Heart left ventricle (tissue), 16 donors: Measurements from ENCODE around the gene CDH11. TPM values are rescaled to one million over a fixed set of nuclear protein-coding genes. Genes with fewer than 3 reads are reported as not detected.

Source experiments
- ATAC-seq, 4 donors: fragments of 200-7000 bp; cut with Tn5 transposase; one replicate each; pipeline ENCODE4 v1.9.1; 2020 to 2022; ENCODE audit warnings: moderate library complexity in 4 of 4, mild to moderate bottlenecking in 3 of 4, moderate number of reproducible peaks in 1 of 4
- DNase-seq, 5 donors: peaks; one replicate each; pipeline ENCODE4 v3.0.0-alpha.2; 2020
- H3K27ac ChIP-seq, 12 donors: fragments of 200-600 bp; sonication (generic) in 4 of 12; one replicate each; pipeline versions ENCODE4 v1.5.0 to v1.8.0; 2016 to 2022; ENCODE audit warnings: mild to moderate bottlenecking in 2 of 12
- H3K27me3 ChIP-seq, 9 donors: fragments of 200-600 bp; sonication (generic) in 2 of 9; one replicate each; pipeline versions ENCODE4 v1.5.1 to v1.8.0; 2016 to 2022; ENCODE audit warnings: mild to moderate bottlenecking in 3 of 9
- H3K36me3 ChIP-seq, 9 donors: fragments of 200-600 bp; sonication (generic) in 2 of 9; one replicate each; pipeline versions ENCODE4 v1.5.0 to v1.8.0; 2018 to 2022; ENCODE audit warnings: mild to moderate bottlenecking in 2 of 9
- H3K4me1 ChIP-seq, 12 donors: fragments of 200-600 bp; sonication (generic) in 4 of 12; one replicate each; pipeline versions ENCODE4 v1.5.0 to v1.8.0; 2016 to 2022; ENCODE audit warnings: mild to moderate bottlenecking in 3 of 12
- H3K4me3 ChIP-seq, 12 donors: fragments of 200-600 bp; sonication (generic) in 4 of 12; one replicate each; pipeline versions ENCODE4 v1.5.0 to v1.8.0; 2017 to 2022; ENCODE audit warnings: mild to moderate bottlenecking in 9 of 12, moderate library complexity in 4 of 12
- H3K9me3 ChIP-seq, 12 donors: fragments of 200-600 bp; sonication (generic) in 4 of 12; one replicate each; pipeline versions ENCODE4 v1.5.0 to v1.8.0; 2016 to 2022; ENCODE audit warnings: mild to moderate bottlenecking in 1 of 12
- POLR2A ChIP-seq, 2 donors: fragments of 450-650 bp; IDR thresholded peaks; one replicate each; pipeline ENCODE4 v1.6.1; 2017; ENCODE audit warnings: antibody characterized with exemption in 2 of 2, mild to moderate bottlenecking in 2 of 2, moderate library complexity in 2 of 2
- WGBS, 4 donors: extraction: QIAGEN DNeasy Blood & Tissue Kit in 2 of 4; methylation state at CpG; one replicate each; pipeline versions ENCODE4 v1.1.5 to v1.1.7; 2013 to 2018; 5-methylcytosine and 5-hydroxymethylcytosine counted together
- intact Hi-C, 10 donors: fragments of 100-400 bp; cut with DNase I; formaldehyde crosslinking; loops; one replicate each; pipeline versions ENCODE4 v1.11.1 to v1.14.2; 2022
- polyA plus RNA-seq, 2 donors: library from polyadenylated mRNA; stranded (reverse); fragments of 200-250 nt; gene quantifications; one replicate each; pipeline ENCODE4 v1.2.3, GENCODE V29; 2013
- total RNA-seq, 9 donors: library from RNA; depleted of rRNA in 2 of 9; stranded (reverse); fragments of >200 nt in 2 of 9; fragmentation: NEBNext Ultra II Directional in 3 of 9; extraction: Animal tissue kit (Norgen Biotek cat#: 25700) in 3 of 9; gene quantifications; one replicate each; pipeline versions ENCODE4 v1.1.0 to v1.2.4, GENCODE V29; 2016 to 2023
- TF ChIP-seq, protein P1 (sequence below), 12 donors: fragments of 200-600 bp; sonication (generic) in 4 of 12; IDR thresholded peaks; one replicate each; pipeline versions ENCODE4 v1.5.0 to v1.8.0; 2018 to 2022; ENCODE audit warnings: antibody characterized with exemption in 12 of 12, mild to moderate bottlenecking in 5 of 12
- donor health status: ischemic (EF 13 %, LVEDD 7.1; RV severe dilation, severe dysfunction).
- donor health status: healthy with polysubstance abuse.
- donor health status: DM: no; HTN: yes; CAD: no.
- donor health status: DM: no; HTN: no; CAD: no.
- donor health status: ischemic (EF 25% LVEDD 6.9; RV normal size, moderate dysfunction).
- donor health status: ischemic (EF 25% LVEDD 5.7; RV mildly dilated, moderate dysfunction).
- donor health status: healthy.
- donor health status: DM: yes; HTN: yes; CAD: no.
- donor health status: ischemic (EF 35%, LVEDD 5.7; RV mildly dilated, moderate dysfunction).
- donor health status: nonischemic (EF 11% LVEDD 7.7; RV severe dilation, severe dysfunction).
- donor health status: DM: yes; HTN: yes; CAD: no.
- donor health status: PGD.
- donor health status: ischemic (EF 29% LVEDD 5.4; RV normal size, mild dysfunction).
- donor health status: nonischemic (EF 23%, LVEDD 6.1; RV moderate dilation, normal function).

The CDH11 gene
- total and polyA plus RNA-seq, 11 donors, result 1.4 to 37.1 (median 7.4) TPM

DNA sequence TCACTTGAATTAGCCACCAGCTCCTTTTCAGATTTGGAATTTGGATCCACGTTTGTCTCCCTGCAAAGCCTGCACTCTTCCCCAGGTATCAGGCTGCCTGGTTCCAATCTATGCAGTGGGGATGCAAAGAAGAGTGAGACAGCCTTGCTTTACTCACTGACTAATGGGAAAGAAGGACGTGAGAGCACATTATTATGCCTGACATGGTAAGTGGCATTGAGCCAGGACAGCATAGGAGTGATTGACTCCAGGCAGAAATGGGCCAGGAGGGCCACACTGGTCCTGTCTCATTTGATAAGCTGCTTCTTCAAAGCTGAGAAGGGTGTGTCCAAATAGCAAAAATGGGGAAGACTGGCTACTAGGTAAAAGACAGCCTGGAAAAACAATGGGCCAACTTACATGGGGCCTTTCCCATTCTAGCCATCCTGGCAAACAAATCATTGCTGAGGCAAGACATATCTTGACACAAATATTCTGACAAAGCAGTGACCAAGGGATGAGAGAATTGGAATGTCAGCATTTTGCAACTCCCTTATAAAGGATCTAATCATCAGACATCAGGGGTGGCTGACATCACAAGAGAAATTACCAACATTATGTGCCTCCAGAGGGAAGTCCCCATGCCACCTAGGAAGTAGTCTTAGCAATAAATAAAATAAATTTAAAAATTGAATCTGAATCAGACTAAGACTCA lies 38.6 kb downstream of the CDH11 start:
- no peaks in the 10 kb centered on the region for H3K36me3 ChIP-seq
- DNase-seq (no peak), ATAC-seq (no peak)
- no peaks in the 10 kb centered on the region for H3K27me3 ChIP-seq
- intact Hi-C loops, result no loop called here
- H3K4me3 ChIP-seq, result no peak overlapping the region
- H3K9me3 ChIP-seq, result no peaks in the 10 kb centered on the region
- no peak overlapping the region for H3K27ac ChIP-seq
- TF ChIP-seq, protein P1, sequence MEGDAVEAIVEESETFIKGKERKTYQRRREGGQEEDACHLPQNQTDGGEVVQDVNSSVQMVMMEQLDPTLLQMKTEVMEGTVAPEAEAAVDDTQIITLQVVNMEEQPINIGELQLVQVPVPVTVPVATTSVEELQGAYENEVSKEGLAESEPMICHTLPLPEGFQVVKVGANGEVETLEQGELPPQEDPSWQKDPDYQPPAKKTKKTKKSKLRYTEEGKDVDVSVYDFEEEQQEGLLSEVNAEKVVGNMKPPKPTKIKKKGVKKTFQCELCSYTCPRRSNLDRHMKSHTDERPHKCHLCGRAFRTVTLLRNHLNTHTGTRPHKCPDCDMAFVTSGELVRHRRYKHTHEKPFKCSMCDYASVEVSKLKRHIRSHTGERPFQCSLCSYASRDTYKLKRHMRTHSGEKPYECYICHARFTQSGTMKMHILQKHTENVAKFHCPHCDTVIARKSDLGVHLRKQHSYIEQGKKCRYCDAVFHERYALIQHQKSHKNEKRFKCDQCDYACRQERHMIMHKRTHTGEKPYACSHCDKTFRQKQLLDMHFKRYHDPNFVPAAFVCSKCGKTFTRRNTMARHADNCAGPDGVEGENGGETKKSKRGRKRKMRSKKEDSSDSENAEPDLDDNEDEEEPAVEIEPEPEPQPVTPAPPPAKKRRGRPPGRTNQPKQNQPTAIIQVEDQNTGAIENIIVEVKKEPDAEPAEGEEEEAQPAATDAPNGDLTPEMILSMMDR (IDR thresholded peaks at IDR 0.05), result no peak
- no peak for TF ChIP-seq POLR2A (IDR thresholded peaks at IDR 0.05)
- peaks cover 0 to 4% (median 0%) of the 10 kb centered on the region in 12 donors for H3K4me1 ChIP-seq
- 39 to 62% (median 45%) methylated on average over 2 of the region's 2 CpGs for WGBS, 4 donors

DNA sequence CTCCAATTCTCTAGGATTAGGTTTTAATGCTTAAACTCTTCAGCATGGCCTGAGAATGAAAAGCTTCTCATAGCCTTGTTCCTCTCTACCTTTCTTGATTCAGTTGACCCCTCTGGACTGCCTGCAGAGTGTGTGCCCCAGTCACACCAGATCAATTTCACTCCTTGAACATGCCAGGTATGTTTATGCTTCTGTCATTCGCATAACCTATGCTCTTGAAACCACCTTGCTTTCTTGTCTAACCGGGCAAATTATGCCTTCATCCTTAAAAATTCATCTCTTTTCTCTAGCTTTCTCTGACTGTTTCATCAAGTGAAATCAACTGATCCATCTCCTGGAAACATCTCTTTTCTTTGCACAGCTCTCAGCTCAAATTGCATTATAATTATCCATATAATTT lies 42.3 kb downstream of the CDH11 start:
- intact Hi-C loops, result no loop called here
- 84 to 92% (median 91%) methylated on average over 2 of the region's 2 CpGs for WGBS, 4 donors

DNA sequence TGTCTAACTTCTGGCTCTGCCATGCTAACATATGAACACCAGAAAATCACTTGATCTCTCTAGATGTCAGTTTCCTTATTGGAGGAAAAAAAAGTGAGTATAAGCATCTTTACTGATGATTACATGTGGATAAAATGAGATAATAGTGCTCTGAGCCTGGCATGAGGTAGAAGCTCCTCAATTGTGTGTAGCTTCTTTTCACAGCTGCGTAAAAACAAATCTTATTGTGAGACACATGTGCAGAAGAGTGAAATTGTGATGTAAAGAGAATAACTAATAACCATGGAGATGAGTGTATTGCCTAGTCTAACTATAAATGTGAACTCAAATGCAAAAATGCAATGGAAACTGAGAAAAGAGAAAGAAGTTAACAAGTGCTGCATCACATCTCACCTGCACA lies 44.7 kb downstream of the CDH11 start:
- no peak for DNase-seq
- Histone ChIP-seq H3K36me3 (no peaks in the 10 kb centered on the region), H3K4me3 (no peak overlapping the region), H3K9me3 (no peaks in the 10 kb centered on the region), H3K27me3 (no peaks in the 10 kb centered on the region), H3K27ac (no peak overlapping the region), H3K4me1 (peaks cover 0 to 3% (median 0%) of the 10 kb centered on the region in 12 donors)
- no peak for ATAC-seq
- 95 to 98% (median 97%) methylated on average over 1 of the region's 1 CpG for WGBS, 4 donors
- no peak for TF ChIP-seq POLR2A (IDR thresholded peaks at IDR 0.05)
- TF ChIP-seq, protein P1 (IDR thresholded peaks at IDR 0.05), result no peak
- intact Hi-C loops, result no loop called here

More for the DNA sequence above, 42.3 kb downstream of the CDH11 start:
- Histone ChIP-seq H3K27ac (no peak overlapping the region), H3K4me1 (peaks cover 0 to 4% (median 0%) of the 10 kb centered on the region in 12 donors), H3K27me3 (no peaks in the 10 kb centered on the region), H3K9me3 (no peaks in the 10 kb centered on the region), H3K36me3 (no peaks in the 10 kb centered on the region), H3K4me3 (no peak overlapping the region)
- ATAC-seq (no peak), DNase-seq (no peak)
- no peak for TF ChIP-seq POLR2A (IDR thresholded peaks at IDR 0.05)
- TF ChIP-seq, protein P1 (IDR thresholded peaks at IDR 0.05), result no peak

DNA sequence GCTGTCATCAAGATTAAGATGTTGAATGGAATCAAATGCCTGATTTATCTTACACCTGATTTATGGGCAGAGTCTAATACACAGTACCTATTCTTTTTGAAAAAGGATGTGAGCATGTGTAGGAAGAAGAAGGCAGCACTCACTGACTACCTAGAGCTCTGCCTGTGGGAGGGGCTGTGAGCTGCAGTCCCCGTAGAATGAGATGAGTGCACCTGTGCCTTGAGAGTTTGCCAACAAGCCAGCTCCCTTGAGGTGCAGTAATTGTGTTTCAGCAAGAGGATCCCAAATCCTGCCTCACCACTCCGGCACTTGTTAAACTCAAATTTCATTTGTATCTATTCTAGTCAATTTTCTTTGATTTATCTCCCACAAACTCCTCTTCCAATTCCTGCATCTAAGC lies 46.0 kb downstream of the CDH11 start:
- ATAC-seq (no peak), DNase-seq (no peak)
- no peak overlapping the region for H3K4me3 ChIP-seq
- H3K27ac ChIP-seq, result no peak overlapping the region
- H3K27me3 ChIP-seq, result no peaks in the 10 kb centered on the region
- H3K9me3 ChIP-seq, result no peaks in the 10 kb centered on the region
- TF ChIP-seq POLR2A (IDR thresholded peaks at IDR 0.05), result no peak
- TF ChIP-seq, protein P1 (IDR thresholded peaks at IDR 0.05), result no peak
- no peaks in the 10 kb centered on the region for H3K36me3 ChIP-seq
- intact Hi-C loops, result no loop called here
- 91 to 92% (median 91%) methylated on average over 2 of the region's 2 CpGs for WGBS, 4 donors
- peaks cover 0 to 17% (median 0%) of the 10 kb centered on the region in 12 donors for H3K4me1 ChIP-seq
